Activated CD8-positive, alpha-beta memory T cell treated with anti-CD3 and anti-CD28 coated beads, Interleukin-2, amount 50 U/mL, for 4 hours (primary cell): ENCODE measurements around the gene PLCH1.
"Not testable (repeated sequence)": the region's sequence is repeated elsewhere in the genome, so short reads cannot be mapped to it uniquely, and the experiment has no call there.

Experiments used
- DNase-seq: peaks from one replicate; pipeline ENCODE4 v3.0.0-alpha.2; 2020

Gene PLCH1

DNA sequence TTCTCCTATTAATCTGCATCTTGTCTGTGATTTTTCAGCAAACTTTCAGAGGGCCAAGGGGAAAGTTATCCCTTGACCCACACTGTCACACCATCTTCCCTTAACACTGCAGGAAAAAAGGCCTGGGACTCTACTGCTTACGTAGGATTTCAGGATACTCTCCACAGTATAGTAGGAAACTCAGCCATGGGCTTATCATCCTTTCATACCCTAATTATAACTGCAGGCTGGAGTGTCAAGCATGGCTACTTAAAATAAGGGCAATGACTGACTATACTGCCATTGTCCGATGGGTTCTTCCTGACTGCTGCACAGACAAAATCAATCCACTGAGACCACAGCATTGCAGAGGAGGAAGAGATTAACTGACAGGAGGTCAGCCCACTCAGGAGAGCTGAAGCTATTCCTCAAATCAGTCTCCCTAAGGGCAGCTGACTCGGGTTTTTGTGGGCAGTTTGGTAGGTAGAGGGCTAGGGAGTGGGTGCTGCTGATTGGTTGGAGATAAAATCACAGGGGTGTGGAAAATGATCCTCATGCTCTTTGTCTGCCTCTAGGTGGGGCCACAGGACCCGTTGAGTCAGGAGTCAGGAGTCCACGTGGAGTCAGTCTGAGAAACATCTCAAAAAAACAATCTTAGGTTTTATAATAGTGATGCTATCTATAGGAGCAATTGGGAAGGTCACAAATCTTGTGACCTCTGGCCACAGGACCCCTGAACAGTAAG is 333.2 kb downstream of the PLCH1 start:
- no peak for DNase-seq

DNA sequence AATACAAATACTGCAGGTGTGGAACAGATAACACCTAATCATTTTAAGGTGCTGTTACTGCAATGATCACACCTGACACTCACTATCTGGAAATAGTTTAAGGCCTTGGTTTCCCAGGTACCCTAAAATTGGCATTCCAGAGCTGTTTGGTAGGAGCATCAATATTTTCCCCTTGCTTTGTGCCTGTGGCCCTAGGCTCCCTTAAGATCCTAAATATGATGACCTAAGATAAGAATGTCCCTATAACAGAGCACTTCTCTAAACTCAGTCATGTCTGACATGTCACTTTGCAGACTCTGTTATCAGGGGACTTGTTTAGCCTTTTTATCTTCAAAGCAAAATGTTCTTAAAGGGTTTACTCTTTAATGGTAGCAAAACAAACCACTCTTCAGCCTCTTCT is 335.5 kb downstream of the PLCH1 start:
- DNase-seq: no peak

DNA sequence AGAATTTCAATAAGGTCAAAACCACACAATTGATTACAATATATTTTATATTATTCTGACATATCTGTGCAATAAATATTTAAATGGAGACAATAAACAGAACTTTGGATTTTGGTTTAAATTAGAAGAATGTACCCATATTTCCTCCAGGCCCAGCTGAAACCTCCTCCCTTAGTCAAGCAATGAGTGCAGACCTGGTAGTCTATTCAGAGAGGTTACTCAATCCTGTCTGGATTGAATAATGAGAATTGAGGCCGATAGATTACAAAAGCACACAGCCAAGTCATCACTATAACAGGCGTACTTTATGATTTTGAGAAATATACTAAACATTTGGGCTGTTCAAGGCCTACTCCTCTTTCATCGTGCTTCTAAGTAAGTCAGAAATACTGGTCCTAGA is 336.9 kb downstream of the PLCH1 start:
- DNase-seq: no peak

DNA sequence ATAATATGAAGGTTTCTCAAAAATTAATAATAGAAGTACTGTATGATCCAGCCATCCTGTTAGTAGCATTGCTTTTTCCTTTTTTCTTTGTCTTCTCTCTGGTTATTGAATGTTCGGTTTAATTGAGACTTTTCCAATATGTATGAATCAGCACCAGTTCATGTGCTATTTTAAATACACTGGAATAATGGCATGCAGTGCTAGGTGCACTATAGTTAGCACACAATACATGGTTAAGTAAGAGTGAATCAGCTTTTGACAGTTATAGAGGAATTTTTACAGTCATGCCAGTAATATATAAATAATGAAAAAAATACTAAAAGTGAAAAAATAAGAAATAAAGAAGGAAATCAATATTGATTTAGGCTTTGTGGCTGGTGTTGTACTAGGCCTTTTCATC is 337.5 kb downstream of the PLCH1 start:
- no peak for DNase-seq

DNA sequence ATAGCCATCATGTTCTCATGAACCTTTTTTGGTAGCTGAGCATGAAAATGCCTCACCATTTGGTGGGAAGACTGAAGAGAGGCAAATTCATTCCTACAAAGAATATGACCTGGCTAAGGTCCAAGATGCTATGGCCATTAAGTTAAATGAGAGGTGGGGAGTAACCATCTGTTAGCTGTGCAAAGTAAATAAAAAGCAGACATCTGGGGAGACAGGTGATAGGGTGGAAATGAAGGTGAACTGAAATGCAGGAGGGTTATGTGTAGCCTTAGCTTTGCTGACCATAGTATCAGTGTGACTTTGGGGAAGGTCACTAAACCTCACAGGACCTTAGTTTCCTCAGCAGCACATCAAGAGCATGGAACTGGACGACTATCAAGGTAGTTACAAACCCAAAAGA is 340.4 kb downstream of the PLCH1 start:
- DNase-seq: no peak

DNA sequence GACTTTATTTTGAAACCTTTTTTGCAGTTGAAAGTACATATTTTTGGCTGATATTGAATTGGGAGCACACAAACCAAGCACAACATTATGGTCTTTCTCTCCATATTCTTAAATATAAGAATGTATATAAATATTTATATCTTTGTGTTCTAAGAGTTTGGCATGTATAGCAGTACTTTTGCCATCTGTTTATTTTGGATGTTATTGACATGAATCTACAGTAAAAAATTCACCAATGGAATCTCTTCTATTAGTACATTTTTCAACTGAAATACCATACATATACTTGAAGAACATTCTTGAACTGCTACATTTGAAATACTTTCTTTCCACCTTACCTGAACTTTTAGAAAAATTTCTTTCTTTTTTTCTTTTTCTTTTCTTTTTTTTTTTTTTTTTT is 342.2 kb downstream of the PLCH1 start:
- DNase-seq: no peak

DNA sequence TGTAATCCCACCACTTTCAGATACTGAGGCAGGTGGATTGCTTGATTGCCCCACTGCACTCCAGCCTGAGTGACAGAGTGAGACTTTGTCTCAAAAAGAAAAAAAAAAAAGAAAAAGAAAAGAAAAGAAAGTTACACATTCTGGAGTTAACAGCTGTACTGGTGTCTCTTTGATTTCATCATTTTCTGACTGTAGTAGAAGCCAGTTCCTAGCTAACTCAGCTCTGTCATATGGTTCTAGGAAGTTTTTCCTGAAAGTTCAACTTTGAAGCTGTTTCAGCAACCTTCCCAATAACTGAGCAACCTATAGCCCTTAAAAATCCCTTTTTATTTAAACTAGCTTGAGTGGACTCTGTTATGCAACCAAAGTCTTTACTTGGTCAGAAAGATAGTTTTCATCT is 346.8 kb downstream of the PLCH1 start:
- DNase-seq: no peak

DNA sequence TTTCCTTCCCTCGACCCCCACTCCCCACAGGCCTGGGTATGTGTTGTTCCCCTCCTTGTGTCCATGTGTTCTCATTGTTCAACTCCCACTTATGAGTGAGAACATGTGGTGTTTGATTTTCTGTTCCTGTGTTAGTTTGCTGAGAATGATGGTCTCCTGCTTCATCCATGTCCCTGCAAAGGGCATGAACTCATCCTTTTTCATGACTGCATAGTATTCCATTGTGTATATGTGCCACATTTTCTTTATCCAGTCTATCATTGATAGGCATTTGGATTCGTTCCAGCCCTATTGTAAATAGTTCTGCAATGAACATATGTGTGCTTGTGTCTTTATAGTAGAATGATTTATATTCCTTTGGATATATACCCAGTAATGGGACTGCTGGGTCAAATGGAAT is 350.0 kb downstream of the PLCH1 start:
- not testable (repeated sequence) for DNase-seq

DNA sequence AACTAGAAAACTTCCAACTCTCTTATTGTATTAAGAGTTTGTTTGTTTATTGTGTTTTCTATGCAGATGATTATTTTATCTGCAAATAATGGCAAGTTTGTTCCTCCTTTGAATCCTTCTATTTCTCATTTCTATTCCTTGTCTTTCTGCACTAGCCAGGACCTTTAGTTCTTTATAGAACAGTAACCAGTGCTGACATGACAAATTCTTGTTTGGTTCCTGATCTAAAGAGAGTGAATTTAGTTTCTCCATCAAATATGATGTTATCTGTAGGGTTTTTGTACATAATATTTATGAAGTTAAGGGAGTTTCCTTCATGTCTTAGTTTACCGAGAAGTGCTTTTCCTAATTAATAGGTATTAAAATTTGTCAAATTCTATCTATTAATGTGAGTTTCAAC is 350.6 kb downstream of the PLCH1 start:
- no peak for DNase-seq

DNA sequence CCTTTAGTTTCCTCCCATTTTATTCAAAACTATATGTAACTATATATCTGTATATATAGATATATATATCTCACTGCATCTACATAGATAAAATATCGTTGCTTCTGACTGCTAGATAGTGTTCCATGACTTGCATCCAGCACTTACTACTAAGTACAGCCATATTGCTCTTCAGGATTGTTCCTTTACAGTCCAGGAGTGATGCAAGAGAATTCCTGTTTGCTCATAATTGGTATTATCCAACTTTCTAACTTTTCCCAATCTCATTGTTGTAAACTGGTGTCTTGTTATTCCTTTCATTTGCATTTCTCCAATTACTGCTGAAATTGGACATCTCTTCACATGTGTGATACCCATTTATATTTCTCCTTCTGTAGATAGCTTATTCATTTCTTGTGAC is 351.6 kb downstream of the PLCH1 start:
- no peak for DNase-seq

DNA sequence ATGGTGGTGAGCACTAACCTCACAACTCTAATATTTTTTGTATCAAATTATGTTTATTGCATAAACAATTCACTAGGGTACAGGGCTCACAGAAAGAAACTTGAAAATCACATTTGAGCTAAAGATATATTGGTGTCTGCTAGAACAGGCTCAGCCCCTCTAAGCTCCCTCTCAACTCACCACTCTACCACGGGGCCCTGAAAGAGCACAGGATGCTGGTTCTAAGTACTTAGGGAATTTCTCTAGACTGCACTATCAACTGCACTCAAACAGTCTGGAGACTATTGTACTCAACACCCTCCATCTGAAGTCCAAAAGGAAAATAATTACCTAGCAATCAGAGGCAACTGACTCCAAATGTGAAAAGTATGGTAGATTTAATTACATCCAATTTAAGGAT is 352.7 kb downstream of the PLCH1 start:
- DNase-seq: no peak

DNA sequence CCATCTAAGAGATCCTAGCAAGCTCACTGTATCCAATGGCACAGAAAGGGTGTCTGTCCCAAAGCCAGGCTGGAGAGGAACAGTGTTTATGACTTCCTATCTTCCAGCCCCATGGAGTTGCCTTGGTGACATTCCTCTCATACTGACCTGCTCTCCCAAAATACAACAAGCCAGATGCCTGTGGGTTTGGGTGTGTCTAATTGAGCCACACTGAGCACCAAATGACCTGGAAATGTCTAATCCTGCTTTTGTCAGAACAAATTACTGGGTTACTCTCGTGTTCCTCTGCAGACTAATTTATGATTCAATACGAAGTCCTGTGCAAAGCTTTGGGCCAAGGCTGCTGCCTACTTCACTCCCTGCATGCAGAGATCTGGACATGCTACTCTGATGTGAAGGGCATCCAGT is 353.3 kb downstream of the PLCH1 start:
- no peak for DNase-seq

DNA sequence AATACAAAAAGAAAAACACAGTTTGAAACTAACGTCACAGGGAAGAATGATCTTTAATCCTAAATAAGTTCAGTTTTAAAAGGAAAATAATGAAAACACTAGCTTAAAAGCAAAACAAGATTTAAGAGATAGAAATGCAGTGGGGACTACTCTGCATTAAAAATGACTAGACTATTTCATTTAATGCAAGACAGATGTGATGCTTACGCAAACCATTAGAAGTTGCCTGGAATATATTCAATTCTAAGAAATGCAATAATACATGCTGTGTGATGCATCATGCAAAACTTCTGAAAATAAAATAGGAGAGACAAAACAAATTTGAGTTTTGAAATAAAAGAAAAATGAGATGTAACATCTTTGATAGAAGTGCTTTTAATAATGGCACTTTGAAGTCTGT is 353.8 kb downstream of the PLCH1 start:
- DNase-seq: no peak

DNA sequence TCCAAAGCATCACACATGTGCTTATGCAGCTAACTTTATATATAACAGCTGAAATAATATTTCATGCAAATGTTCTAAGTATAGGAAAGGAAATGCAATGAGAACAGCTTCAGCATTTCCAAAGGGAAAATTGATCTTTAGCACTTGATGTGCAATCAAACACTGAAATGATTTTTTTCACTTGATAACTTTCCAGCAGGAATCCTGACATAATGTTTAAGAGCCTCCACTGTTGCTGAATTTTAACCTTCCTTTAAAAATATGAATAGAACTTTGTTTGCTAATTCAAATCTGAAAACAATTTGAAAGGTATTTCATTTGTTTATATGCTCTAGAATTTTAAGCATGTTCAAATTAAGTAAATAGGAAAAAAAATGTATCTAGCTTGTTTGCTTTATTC is 354.5 kb downstream of the PLCH1 start:
- DNase-seq: no peak

DNA sequence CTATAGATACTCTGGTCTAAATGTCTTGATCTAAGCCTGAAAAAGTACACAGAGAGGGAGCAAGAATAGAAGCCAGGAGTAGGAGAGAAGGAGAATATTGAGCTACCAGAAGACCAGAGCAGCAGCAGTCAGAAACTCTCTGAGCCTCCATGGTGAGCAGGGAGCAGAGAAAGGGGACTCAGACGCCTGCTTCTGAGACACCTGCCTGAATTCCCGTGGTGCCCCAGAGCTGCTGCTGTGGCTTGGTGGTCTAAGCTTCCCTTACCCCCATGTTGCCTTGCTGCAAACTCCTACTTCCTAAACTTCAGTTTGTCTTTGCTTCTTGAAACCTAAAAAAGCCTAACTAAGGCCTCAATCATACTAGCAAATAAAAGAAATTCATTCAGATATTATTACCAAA is 356.5 kb downstream of the PLCH1 start:
- no peak for DNase-seq

DNA sequence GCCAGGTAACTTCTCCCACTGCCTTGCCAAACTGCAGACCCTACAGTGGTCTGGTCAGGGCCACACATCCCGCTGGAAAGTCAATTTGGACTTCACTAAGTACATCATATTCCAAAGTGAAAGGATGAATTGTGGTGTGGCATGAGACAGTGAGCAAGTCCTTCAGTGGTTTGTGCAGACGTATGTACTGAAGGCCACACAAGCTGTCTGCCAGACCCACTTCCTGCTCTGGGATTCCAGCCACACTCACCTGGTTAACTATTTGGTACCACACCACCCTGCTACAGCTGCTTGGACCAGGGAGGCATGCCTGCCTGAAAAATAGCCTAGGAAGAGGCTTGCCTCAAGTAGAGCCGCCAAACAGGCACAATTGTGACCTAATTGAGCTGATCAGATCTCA is 357.3 kb downstream of the PLCH1 start:
- no peak for DNase-seq

DNA sequence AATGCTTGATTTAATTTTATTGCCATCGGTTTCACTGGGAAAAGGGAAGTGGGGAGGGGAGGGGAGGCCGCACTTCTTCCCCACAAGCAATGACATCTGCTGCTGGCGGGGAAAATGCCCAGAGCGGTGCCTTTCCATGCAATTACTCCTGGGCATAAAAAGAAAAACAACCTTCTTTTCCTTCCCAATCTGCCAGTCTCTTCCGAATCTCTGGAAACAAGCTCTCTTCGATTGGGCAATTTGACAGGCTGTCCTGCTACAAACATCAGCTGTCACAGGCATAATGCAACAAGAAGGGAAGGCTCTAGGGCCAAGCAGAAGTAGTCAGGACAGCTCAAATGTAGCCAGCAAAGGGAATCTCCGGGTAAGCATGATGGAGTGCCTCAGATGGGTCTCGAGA is 358.0 kb downstream of the PLCH1 start:
- DNase-seq: no peak

DNA sequence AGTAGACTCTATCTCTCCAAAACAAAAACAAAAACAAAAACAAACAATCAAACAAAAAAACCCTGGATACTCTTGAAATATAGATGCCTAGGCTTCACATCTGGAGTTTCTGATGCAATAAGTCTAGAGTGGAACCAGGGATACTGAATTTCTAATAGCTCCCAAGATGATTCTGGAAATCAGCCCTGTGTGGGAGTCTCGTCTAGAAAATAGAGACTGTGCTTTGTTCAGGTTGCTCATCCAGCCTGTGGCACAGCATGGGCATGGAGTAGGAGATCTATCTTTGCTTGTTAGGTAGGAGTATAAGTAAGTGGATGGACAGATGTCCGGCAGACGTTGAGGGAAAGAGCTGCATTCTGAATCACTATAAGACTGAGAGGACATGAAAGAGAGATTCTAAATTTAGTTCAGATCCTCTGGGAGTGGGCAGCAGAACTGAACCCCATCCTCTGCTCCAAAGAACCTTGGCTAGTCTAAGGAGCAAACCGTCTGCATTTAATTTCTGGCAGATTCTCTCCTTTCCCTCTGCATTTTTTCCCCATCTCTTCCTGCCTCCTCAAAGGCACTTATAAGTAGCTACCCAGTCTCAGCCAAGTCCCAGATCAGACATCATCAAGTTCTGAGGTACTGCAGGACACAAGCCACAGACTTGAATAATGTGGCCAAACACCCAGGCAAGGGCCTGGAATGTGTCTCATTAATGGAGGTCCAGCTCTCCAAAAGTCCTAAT is 358.8 kb downstream of the PLCH1 start:
- no peak for DNase-seq

DNA sequence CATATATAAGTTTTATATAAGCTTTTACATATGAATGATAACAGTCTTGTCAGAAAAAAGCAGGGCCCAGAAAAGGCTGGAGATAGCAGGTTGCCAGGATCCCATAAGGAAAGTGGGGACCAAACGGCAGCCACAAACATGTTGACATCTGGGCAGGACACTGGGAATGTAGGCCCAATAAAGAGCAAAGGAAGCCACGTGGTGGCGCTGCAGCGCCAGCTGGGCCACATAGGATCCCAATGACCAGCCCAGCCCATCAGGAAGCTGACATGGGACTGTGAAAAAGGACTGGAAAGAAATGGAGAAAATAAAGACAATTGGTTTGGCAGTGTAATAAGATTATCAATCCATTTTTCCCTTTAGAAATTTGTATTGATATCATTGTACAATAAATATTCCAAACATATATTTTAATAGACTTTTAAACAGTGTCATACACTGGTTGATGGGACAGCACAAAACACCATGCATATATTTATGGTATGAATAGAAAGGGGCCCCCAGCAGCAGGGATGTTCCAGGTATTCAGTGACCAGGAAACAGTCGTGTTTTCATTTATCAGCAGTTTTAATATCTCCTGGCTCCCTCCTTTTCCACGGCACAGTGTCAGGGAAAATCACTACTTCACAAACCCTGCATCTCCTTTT is 362.4 kb downstream of the PLCH1 start:
- no peak for DNase-seq

DNA sequence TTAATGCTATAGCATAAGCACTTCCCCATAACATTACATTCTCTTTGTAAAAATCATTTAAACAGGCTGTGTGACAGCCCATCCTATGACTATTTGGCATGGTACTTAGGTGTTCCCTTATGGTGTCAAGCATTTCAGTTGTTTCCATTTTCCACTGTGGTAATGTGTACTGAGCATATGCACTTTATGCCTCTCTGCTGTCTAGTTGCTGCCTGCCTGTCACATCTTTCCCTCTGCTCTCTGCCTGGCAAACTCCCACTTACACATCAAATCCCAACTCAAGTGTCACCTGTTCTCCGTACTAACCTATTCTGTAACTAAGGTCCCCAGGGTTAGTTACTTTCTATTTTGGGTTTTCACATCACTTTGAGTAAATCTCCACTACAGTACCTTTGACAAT is 367.0 kb downstream of the PLCH1 start:
- DNase-seq: no peak

DNA sequence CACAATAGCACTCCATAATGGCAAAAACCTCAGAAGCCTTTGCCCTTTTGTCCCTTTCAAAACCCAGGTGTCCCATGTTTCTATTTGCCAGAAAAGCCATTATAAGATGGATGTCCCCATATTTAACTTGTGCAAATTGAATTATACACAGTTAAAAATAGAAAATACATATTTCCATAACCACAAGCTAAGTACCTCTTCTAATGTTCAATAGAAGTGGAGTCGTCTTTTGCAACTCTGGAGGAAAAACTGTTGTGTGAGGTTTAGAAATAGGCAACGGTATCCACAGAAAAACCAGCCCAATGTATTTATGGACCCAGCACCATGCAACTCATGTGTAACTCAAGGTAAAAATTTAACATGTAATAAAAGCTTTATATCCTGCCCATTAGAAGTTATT is 367.8 kb downstream of the PLCH1 start:
- DNase-seq: no peak

DNA sequence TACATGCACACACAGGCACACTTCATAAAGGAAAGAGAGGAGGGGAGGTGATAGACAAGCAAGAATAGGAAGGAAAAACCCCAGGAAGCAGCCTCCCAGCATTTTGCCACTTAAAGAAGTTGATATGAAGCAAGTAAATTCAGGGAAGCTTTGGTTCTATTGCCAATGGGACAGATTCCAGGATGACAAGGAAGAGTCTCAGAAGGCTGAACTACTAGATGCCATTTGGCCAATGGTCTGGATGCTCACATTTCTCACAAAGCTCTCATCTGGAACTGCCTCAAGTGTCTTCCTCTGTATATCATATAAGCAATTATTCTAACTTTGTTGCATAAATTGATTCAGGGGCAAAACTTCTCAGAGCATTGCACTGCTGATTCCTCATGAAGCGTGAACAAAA is 372.6 kb downstream of the PLCH1 start:
- DNase-seq: no peak

DNA sequence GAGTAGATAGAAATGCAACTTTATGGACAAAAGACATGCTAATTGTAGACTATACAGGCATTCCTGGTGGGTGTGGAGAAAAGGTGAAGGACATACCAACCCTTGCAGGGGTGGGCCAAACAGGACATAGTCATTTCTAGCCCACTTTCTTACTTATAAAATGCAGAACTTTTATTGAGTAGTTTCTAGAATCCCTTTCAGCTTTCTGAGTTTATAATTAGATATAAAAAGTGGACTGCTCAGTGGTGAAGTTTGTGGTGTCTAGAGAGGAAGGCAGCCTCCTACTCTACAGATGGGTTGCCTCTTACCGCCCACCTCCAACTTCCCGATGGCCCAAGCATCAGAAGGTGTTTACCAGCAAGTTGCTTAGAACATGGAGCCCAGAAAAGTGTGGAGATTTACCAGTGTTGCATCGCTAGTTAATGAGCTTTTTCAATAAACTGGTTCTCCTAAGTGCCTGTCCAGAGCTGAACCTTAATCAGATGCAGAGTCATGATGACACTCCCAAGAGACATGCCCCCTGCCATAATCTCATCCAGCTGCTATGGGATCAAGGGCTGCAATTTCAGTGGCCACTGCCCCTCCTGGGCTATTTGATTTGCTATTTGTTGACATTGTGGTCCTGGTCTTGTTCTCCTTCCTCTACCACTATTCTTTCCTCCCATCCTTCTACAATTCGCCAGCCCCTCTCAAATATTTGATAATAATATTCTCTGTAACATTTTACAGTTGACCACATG is 373.9 kb downstream of the PLCH1 start:
- DNase-seq: no peak

DNA sequence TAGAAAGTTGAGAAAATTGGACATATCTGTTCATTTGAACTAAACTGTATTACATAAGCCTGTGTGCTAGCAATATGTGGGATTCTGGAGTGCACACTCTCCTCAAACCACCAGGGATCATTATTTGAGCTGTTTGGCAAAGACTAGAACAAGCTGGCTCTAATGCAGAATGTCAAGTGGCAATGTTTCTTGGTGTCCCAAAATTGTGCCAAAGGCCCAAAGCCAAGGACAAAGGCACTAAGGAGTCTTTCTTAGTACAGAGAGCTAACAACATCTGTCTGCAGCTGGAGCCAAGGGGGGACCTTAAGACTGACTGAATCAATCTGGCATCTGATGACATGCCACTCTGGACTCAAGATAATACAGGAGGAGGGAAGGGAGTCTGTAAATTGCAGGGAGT is 374.7 kb downstream of the PLCH1 start:
- DNase-seq: no peak
